Astrocyte (in vitro differentiated cells and primary cell): Measurements from ENCODE around the gene STX1A. TPM values are rescaled to one million over a fixed set of nuclear protein-coding genes. Genes with fewer than 3 reads are reported as not detected.

Experiments
- DNase-seq: peaks from one replicate; pipeline ENCODE4 v3.0.0-alpha.2; 2010; ENCODE audit warnings: low read depth
- FAIRE-seq: peaks from 2 replicates; lab custom pipeline; 2011; peaks lifted over from hg19 to GRCh38; lab: Jason Lieb, UNC
- H2AFZ ChIP-seq: 2 replicates; pipeline ENCODE4 v1.6.0; 2012; ENCODE audit warnings: low read depth, low read length, inconsistent platforms
- H3K27ac ChIP-seq: 2 replicates; pipeline ENCODE4 v1.5.1; 2011; ENCODE audit warnings: low read depth, low read length, inconsistent platforms
- H3K27me3 ChIP-seq: 2 replicates; pipeline ENCODE4 v1.6.0; 2011; ENCODE audit warnings: low read length, inconsistent platforms; ENCODE audit not compliant: insufficient read depth
- H3K36me3 ChIP-seq: 2 replicates; pipeline ENCODE4 v1.5.1; 2011; ENCODE audit warnings: low read length, inconsistent platforms; ENCODE audit not compliant: insufficient read depth
- H3K4me1 ChIP-seq: 2 replicates; pipeline ENCODE4 v1.5.1; 2011; ENCODE audit warnings: low read length, inconsistent platforms; ENCODE audit not compliant: insufficient read depth
- H3K4me2 ChIP-seq: 2 replicates; pipeline ENCODE4 v1.6.0; 2012; ENCODE audit warnings: low read length, inconsistent platforms
- H3K4me3 ChIP-seq: 2 replicates; pipeline ENCODE4 v1.5.1; 2011; ENCODE audit warnings: low read depth, mild to moderate bottlenecking, low read length, inconsistent platforms; ENCODE audit not compliant: insufficient read depth
- H3K79me2 ChIP-seq: 2 replicates; pipeline ENCODE4 v1.6.0; 2012; ENCODE audit warnings: mild to moderate bottlenecking, low read length, inconsistent platforms; ENCODE audit not compliant: insufficient read depth
- H3K9ac ChIP-seq: 2 replicates; pipeline ENCODE4 v1.6.0; 2012; ENCODE audit warnings: mild to moderate bottlenecking, low read length, inconsistent platforms
- H3K9me3 ChIP-seq: 2 replicates; pipeline ENCODE4 v1.5.1; 2012; ENCODE audit warnings: low read depth, mild to moderate bottlenecking, low read length, inconsistent platforms; ENCODE audit not compliant: insufficient read depth
- H4K20me1 ChIP-seq: 2 replicates; pipeline ENCODE4 v1.6.0; 2012; ENCODE audit warnings: low read length, inconsistent platforms; ENCODE audit not compliant: insufficient read depth
- H3K27ac Mint-ChIP-seq: one replicate; pipeline ENCODE4 v1.8.0; 2021; ENCODE audit warnings: mild to moderate bottlenecking, mixed read lengths; ENCODE audit not compliant: unreplicated experiment
- H3K27me3 Mint-ChIP-seq: one replicate; pipeline ENCODE4 v1.8.0; 2021; ENCODE audit warnings: low read depth, mixed read lengths; ENCODE audit not compliant: unreplicated experiment
- H3K36me3 Mint-ChIP-seq: one replicate; pipeline ENCODE4 v1.8.0; 2021; ENCODE audit warnings: low read depth, mixed read lengths; ENCODE audit not compliant: unreplicated experiment
- H3K4me1 Mint-ChIP-seq: one replicate; pipeline ENCODE4 v1.8.0; 2021; ENCODE audit warnings: low read depth, mixed read lengths; ENCODE audit not compliant: unreplicated experiment
- H3K4me3 Mint-ChIP-seq: one replicate; pipeline ENCODE4 v1.8.0; 2021; ENCODE audit warnings: mild to moderate bottlenecking, moderate library complexity, mixed read lengths; ENCODE audit not compliant: unreplicated experiment
- H3K9me3 Mint-ChIP-seq: one replicate; pipeline ENCODE4 v1.8.0; 2021; ENCODE audit warnings: mild to moderate bottlenecking, mixed read lengths; ENCODE audit not compliant: unreplicated experiment
- CTCF ChIP-seq: IDR thresholded peaks from 2 replicates; pipeline ENCODE4 v1.5.1; 2011; ENCODE audit warnings: low read depth, mild to moderate bottlenecking, inconsistent platforms, low read length, moderate library complexity; ENCODE audit not compliant: insufficient read depth
- EZH2 ChIP-seq: IDR thresholded peaks from 2 replicates; pipeline ENCODE4 v1.6.1; 2012; ENCODE audit warnings: mild to moderate bottlenecking, low read length, inconsistent platforms; ENCODE audit not compliant: insufficient read depth
- total RNA-seq: library from RNA; stranded (reverse); gene quantifications from 2 replicates; pipeline ENCODE4 v1.2.1, GENCODE V29; 2021

STX1A gene
- total RNA-seq, 1 donor from 2014 or later = 19.7 TPM

DNA sequence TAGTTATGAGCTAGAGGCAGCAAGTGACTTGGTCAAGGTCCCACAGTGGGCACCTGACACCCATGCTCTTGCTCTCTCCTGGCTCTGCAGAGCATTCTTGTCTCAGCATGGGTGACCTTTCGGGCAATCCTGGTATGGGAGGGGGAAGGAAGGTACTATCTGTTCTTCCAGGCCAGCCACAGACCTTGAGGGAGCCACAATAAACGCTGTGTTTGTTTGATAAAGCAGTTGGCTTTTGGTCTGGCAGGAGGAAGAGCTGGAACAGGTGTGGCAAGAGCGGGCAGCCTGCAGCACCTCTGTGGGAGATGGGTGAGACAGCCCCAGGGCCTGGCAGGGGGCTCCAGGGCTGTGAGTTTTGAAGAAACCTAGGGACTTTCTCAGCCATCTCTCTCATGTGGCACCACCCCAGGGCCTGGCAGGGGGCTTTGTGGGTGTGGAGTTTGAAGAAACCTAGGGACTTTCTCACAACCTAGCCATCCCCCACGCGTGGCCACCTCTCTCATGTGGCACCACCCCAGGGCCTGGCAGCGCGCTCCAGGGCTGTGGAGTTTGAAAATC is 39.2 kb upstream of the STX1A start:
- Mint-ChIP-seq H3K27me3 (peaks cover 10% of the 10 kb centered on the region), H3K4me1 (no peaks in the 10 kb centered on the region), H3K27ac (no peak overlapping the region), H3K36me3 (no peaks in the 10 kb centered on the region), H3K9me3 (peaks cover 3% of the 10 kb centered on the region), H3K4me3 (no peak overlapping the region)
- no peaks in the 10 kb centered on the region for H3K4me1 ChIP-seq
- no peak overlapping the region for H2AFZ ChIP-seq
- no peaks in the 10 kb centered on the region for H4K20me1 ChIP-seq
- H3K9me3 ChIP-seq = no peaks in the 10 kb centered on the region
- no peaks in the 10 kb centered on the region for H3K36me3 ChIP-seq
- H3K27ac ChIP-seq = no peak overlapping the region
- no peak for TF ChIP-seq EZH2
- no peak for TF ChIP-seq CTCF
- no peak overlapping the region for H3K4me2 ChIP-seq
- H3K4me3 ChIP-seq = no peak overlapping the region
- no peak for DNase-seq
- H3K27me3 ChIP-seq = no peaks in the 10 kb centered on the region
- no peak overlapping the region for H3K9ac ChIP-seq
- no peaks in the 10 kb centered on the region for H3K79me2 ChIP-seq
- FAIRE-seq = no peak

- no peaks in the 10 kb centered on the region for H3K36me3 ChIP-seq
- Mint-ChIP-seq H3K27ac (no peak overlapping the region), H3K36me3 (peaks cover 4% of the 10 kb centered on the region), H3K4me3 (no peak overlapping the region), H3K4me1 (no peaks in the 10 kb centered on the region), H3K9me3 (peaks cover 8% of the 10 kb centered on the region), H3K27me3 (peaks cover 3% of the 10 kb centered on the region)
- H2AFZ ChIP-seq = no peak overlapping the region
- no peak overlapping the region for H3K4me2 ChIP-seq
- H3K27ac ChIP-seq = no peak overlapping the region
- H3K9me3 ChIP-seq = no peaks in the 10 kb centered on the region
- no peak overlapping the region for H3K4me3 ChIP-seq
- H4K20me1 ChIP-seq = no peaks in the 10 kb centered on the region
- H3K27me3 ChIP-seq = no peaks in the 10 kb centered on the region
- H3K9ac ChIP-seq = no peak overlapping the region
- no peak for TF ChIP-seq CTCF
- TF ChIP-seq EZH2 = no peak
- no peaks in the 10 kb centered on the region for H3K79me2 ChIP-seq
- no peaks in the 10 kb centered on the region for H3K4me1 ChIP-seq
- DNase-seq = no peak
- FAIRE-seq = no peak
Measured at GRCh38 chr7:73749931-73750776, 30.7 kb upstream of the STX1A start.

GRCh38 chr7:73746378-73746777 is 26.9 kb upstream of the STX1A start:
- Histone ChIP-seq H3K79me2 (no peaks in the 10 kb centered on the region), H3K27ac (no peak overlapping the region), H3K36me3 (no peaks in the 10 kb centered on the region), H3K4me3 (no peak overlapping the region), H3K9ac (no peak overlapping the region), H3K4me2 (no peak overlapping the region), H4K20me1 (no peaks in the 10 kb centered on the region), H3K9me3 (no peaks in the 10 kb centered on the region), H3K4me1 (peaks cover 4% of the 10 kb centered on the region), H2AFZ (no peak overlapping the region), H3K27me3 (no peaks in the 10 kb centered on the region)
- H3K4me3 Mint-ChIP-seq = no peak overlapping the region
- H3K9me3 Mint-ChIP-seq = peaks cover 7% of the 10 kb centered on the region
- peaks cover 7% of the 10 kb centered on the region for H3K36me3 Mint-ChIP-seq
- H3K27me3 Mint-ChIP-seq = peaks cover 12% of the 10 kb centered on the region
- no peak overlapping the region for H3K27ac Mint-ChIP-seq
- no peaks in the 10 kb centered on the region for H3K4me1 Mint-ChIP-seq
- DNase-seq = no peak
- TF ChIP-seq EZH2 = no peak
- TF ChIP-seq CTCF = no peak
- no peak for FAIRE-seq
